Right lobe of liver (tissue), 4 donors: ENCODE measurements around the gene ARFGEF3.

Experiments
- POLR2A ChIP-seq: fragments of 450-650 bp; IDR thresholded peaks from one replicate; pipeline ENCODE4 v1.6.1; 2017; ENCODE audit warnings: antibody characterized with exemption, mild to moderate bottlenecking
- TF ChIP-seq, protein P1 (sequence below), 4 donors: fragments of 200-600 bp in 3 of 4; fragments of 450-650 bp in 1 of 4; IDR thresholded peaks; one replicate each; pipeline versions ENCODE4 v1.5.1 to v1.8.0; 2016 to 2022; ENCODE audit warnings: antibody characterized with exemption in 4 of 4, mild to moderate bottlenecking in 2 of 4
- donor health status: DM: no; HTN: no; CAD: no.
- donor health status: DM: no; HTN: no; CAD: no.
- donor health status: DM: no; HTN: yes; CAD: no.

DNA sequence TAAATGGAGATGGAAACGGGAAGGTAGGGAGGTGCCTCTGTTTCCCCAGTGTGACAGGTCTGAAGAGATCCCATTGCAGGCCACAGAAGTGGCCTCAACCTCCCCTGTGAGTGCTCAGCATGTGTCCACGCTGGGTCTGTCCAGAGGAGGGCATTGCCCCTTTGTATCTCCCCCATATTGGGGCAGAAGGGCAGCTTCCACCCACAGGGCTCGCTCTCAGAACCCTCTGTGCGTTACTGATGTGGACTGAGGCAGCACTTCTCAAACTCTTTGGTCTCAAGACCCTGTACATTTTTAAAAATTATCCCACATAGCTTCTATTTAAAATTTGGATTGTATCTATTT, 22.0 kb downstream of the ARFGEF3 start:
- TF ChIP-seq, protein P1, sequence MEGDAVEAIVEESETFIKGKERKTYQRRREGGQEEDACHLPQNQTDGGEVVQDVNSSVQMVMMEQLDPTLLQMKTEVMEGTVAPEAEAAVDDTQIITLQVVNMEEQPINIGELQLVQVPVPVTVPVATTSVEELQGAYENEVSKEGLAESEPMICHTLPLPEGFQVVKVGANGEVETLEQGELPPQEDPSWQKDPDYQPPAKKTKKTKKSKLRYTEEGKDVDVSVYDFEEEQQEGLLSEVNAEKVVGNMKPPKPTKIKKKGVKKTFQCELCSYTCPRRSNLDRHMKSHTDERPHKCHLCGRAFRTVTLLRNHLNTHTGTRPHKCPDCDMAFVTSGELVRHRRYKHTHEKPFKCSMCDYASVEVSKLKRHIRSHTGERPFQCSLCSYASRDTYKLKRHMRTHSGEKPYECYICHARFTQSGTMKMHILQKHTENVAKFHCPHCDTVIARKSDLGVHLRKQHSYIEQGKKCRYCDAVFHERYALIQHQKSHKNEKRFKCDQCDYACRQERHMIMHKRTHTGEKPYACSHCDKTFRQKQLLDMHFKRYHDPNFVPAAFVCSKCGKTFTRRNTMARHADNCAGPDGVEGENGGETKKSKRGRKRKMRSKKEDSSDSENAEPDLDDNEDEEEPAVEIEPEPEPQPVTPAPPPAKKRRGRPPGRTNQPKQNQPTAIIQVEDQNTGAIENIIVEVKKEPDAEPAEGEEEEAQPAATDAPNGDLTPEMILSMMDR (IDR thresholded peaks at IDR 0.05): no peak
- TF ChIP-seq POLR2A: no peak
